ENCODE measurements around the gene ABLIM2.

GRCh38 chr4:8004066-8004465 is 154.5 kb downstream of the ABLIM2 start:
- no peak for TF ChIP-seq CTCF (conservative IDR thresholded peaks at IDR 0.05 in 1 of 2, IDR thresholded peaks at IDR 0.05 in 1 of 2; ENCODE audit: extremely low read depth in 1 of 2, insufficient read depth in 1 of 2, low read depth in 1 of 2, low read length in 2 of 2)
- TF ChIP-seq EZH2 (IDR thresholded peaks at IDR 0.05; ENCODE audit: borderline replicate concordance, low read length) = no peak

Data from mammary epithelial cell (primary cell).